ENCODE results near the gene SEC16A.

The SEC16A gene

DNA sequence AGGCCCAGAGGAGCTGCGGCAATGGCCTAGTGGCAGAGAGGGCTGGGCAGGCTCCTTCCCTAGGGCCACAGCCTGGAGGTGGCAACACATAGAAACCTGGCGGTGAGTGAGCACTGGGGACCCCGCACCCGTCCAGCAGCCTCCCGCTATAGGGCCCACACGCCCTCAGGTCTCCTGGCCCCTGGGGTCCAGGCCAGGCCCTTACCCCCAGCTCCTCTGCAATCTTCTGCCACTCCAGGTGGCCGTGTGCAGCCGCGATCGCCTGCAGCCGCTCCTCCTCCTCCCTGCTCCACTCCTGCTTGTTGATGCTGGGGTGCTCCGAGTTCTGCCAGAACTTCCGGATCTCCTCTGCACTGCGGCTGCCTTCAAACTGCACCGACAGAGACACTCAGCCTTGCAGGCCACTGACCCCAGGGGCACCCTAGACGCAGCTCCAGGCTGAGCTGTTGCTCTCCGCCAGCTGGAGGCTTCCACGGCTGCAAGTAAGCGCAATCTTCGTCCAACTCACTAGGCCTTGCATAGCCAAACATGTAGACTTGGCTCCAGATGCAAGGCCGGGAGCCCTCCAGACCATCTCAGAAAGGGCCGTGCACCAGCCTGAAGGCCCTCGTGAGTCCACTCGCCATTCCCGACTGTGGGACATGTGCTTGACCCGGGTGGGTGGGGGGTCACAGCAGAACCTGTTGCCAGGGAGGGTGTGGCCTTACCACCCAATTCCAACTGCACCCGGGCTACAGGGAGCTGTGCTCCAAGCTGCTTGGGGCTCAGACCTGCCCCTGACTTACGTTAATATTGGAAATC is 90.9 kb downstream of the SEC16A start:
- no peak overlapping the region for H3K27ac ChIP-seq

More for the DNA sequence above, 90.9 kb downstream of the SEC16A start:
- Histone ChIP-seq H3K27me3 (no peaks in the 10 kb centered on the region), H3K4me1 (peaks cover 0 to 8% (median 0%) of the 10 kb centered on the region in 10 experiments; a peak in 1 of 20 replicates), H3K4me2 (no peak overlapping the region), H3K9ac (no peak overlapping the region; a peak in 2 of 22 replicates), H3K4me3 (no peak overlapping the region), H3K9me3 (replicated peaks in 1 of 11) (no peaks in the 10 kb centered on the region), H4K20me1 (peaks cover 0 to 82% (median 57%) of the 10 kb centered on the region in 11 experiments; a peak in 18 of 22 replicates), H3K36me3 (peaks cover 92 to 100% (median 98%) of the 10 kb centered on the region in 11 experiments)
- TF ChIP-seq Cebpa-rat (IDR thresholded peaks at IDR 0.05) = no peak

Measured in BLaER1 treated with 17β-estradiol and CSF1 and Interleukin-3, amounts not matched to agents 10 nM and 100 nM (cell line).